ENCODE measurements around the gene MICAL2.

Gene MICAL2

GRCh38 chr11:12263141-12263693 lies 152.8 kb downstream of the MICAL2 start:
- in situ Hi-C loops (cut with MboI; ENCODE audit: low sequenced_read_pairs), result no loop called here

DNA sequence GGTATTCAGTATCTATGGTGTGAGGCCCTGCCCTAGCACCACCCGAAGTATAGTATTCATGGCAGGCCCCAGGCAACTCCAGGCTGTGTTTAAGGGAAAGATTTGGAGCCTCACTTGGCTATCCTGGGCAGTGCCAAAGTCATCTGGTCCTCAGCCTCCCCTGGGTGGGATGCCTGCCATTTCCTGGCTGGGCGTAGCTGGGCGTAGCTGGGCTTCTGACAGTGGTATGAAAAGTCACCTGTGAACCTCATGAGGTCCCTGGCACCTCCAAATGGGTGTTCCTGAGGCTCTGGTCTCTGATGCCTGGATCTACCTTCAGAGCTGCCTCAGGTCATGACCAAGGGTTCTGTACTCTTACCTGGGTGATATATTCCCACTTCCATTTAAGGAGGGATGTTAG lies 154.0 kb downstream of the MICAL2 start:
- in situ Hi-C loops (cut with MboI; ENCODE audit: low sequenced_read_pairs), result no loop called here

- in situ Hi-C loops (cut with MboI; ENCODE audit: low sequenced_read_pairs), result no loop called here
Observed at GRCh38 chr11:12266132-12266531, 155.7 kb downstream of the MICAL2 start.

DNA sequence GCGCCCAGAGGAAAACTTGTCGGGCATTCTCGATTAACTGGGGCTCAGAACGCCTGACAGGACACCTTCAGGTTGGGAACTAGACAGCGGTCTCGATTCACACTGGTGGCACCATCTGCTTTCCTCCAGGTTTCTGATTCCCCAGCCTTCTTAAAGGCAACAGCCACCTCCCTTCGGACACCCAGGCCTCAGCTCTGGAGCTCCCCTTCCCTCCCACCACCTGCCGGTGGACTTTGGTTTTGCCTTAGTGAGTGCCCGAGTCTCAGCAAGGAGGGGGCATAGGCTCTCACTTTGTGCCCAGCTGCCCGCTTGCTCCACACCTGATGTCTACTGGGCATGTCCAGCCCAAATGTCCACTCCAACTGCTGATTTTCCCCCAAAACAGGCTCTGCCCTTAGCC lies 156.6 kb downstream of the MICAL2 start:
- in situ Hi-C loops (cut with MboI; ENCODE audit: low sequenced_read_pairs), result no loop called here

- in situ Hi-C loops (cut with MboI; ENCODE audit: low sequenced_read_pairs), result no loop called here
Observed at GRCh38 chr11:12267921-12268320, 157.5 kb downstream of the MICAL2 start.

DNA sequence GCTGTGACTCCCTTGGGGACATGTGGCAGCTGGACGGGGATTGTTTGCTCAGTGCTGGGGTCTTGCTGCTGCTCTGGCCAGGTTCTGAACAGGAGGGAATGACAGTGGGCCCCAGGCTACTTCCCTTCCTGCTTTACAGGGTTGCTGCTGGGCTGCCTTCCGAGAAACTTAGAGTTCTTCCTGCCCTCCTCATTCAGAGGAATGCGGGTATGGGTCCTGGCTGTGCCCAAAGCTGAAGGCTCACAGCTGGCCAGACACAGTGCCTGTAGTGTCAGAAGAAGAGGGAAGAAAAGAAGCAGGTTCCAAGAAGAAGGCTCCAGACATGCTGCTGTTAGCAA lies 158.7 kb downstream of the MICAL2 start:
- in situ Hi-C loops (cut with MboI; ENCODE audit: low sequenced_read_pairs), result no loop called here

GRCh38 chr11:12269446-12270214 lies 159.2 kb downstream of the MICAL2 start:
- in situ Hi-C loops (cut with MboI; ENCODE audit: low sequenced_read_pairs), result no loop called here

- in situ Hi-C loops (cut with MboI; ENCODE audit: low sequenced_read_pairs), result no loop called here
Observed at GRCh38 chr11:12270215-12270797, 159.9 kb downstream of the MICAL2 start.

GRCh38 chr11:12270817-12271216 lies 160.4 kb downstream of the MICAL2 start:
- in situ Hi-C loops (cut with MboI; ENCODE audit: low sequenced_read_pairs), result no loop called here

DNA sequence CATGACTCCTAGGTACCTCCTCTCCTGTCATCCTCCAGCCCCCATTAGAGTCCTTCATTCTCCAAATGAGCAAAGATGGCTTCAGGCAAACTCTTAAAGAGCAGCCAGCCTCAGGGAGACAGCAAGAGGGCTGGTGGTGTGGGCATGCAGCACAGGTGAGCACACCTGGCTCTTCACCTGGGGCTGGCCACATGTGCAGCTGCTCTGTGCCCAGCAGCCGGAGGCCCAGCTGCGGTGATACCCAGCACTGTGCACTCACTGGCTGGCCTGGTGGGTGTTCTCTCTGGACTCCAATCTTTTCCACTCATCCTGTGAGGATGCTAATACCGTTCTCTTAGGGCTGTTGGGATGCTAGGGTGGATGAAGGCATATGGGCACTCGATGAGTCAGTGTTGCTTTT lies 160.9 kb downstream of the MICAL2 start:
- in situ Hi-C loops (cut with MboI; ENCODE audit: low sequenced_read_pairs), result no loop called here

DNA sequence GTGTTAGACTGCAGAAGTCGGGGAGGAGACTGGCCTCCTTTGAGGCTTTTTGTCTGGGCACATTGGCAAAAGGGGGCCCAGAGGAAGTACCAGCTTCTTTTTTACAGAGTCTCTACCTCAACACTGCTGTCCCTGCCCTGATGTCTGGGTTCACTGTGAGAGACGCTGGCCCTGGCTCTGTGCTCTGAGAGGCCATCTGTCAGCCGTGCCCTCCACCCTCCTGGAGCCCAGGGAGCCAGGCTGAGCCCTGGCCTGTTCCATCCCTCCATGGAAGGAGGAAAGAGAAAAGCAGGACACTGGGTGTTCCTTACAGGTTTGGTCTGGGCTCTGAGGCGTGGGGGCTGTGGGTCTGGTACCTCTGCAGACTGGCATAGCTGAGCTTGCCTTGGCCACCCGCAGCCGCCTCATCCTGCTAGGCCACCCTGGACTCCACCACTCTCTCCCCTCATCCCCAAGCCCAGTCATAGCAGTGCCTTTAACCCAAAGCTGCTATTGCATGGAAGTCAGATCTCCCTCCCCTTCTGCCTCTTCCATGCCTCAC lies 161.5 kb downstream of the MICAL2 start:
- in situ Hi-C loops (cut with MboI; ENCODE audit: low sequenced_read_pairs), result no loop called here

- in situ Hi-C loops (cut with MboI; ENCODE audit: low sequenced_read_pairs), result no loop called here
Observed at GRCh38 chr11:12272821-12273617, 162.6 kb downstream of the MICAL2 start.

DNA sequence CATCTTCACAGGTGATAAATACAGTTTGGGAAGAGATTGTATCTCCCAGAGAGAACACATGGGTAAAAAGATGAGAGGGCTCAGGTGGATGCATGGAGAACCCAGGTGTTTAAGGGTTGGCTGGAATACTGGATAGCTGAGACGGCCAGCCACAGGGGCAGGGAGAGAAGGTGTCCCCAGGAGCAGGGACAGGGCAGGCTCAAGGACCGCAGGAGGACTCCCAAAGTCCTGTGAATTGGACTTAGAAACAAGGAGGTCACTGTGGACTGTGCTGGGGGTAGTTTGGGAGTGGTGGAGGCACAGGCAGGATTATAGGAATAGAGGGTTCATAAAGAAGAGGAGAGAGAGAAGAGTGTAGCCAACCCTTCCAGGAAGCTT lies 163.2 kb downstream of the MICAL2 start:
- in situ Hi-C loops (cut with MboI; ENCODE audit: low sequenced_read_pairs), result no loop called here

GRCh38 chr11:12274056-12274455 lies 163.7 kb downstream of the MICAL2 start:
- in situ Hi-C loops (cut with MboI; ENCODE audit: low sequenced_read_pairs), result no loop called here

- in situ Hi-C loops (cut with MboI; ENCODE audit: low sequenced_read_pairs), result no loop called here
Observed at GRCh38 chr11:12274558-12275197, 164.3 kb downstream of the MICAL2 start.

- in situ Hi-C loops (cut with MboI; ENCODE audit: low sequenced_read_pairs), result no loop called here
Observed at GRCh38 chr11:12275818-12276217, 165.4 kb downstream of the MICAL2 start.

DNA sequence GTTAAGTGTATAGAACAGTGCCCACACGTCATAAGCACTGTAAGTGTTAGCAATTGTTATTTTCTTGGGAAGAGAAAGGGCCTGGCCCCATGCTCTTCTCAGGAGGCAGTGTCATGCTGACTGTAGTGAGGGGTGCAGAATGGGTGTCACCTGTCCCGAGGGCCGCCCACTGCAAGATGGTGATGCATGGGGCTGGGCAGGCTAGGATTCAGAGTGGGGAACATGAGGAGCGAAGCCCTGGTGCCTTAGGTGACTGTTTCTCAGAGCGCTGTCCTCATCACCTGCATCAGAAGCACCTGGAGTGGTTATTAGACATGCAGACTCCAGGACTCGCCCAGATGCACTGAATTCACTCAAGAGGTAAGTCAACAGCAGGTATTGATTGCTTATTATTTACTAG lies 166.0 kb downstream of the MICAL2 start:
- in situ Hi-C loops (cut with MboI; ENCODE audit: low sequenced_read_pairs), result no loop called here

DNA sequence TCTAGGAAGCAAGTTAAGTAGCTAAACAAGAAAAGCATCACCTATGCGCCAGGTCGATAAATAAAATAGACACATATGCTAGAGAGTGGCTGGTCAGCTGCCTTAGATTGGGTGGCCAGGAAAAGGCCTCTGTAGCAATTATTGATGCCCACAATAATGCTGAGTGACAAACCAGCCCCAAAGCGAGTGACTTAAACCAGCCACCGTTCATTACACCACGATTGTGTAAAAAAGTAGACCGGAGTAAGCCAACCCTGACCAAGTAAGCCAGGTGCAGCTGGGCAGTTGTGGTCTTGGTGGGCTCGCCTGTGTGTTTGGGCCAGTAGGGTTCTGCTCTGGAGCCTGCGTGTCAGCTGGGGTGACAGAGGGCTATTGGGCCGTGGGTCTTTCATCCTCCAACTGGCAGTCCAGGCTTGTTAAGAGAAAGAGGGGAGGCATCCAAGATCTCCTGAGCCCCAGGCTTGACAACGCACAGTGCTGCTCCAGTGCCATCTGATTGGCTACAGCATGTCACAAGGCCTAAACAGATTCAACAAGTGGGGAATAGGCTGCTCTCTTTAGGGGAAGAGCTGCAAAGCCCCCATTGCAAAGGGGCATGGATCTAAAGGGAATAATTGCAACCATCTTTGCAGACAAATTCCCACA lies 166.6 kb downstream of the MICAL2 start:
- in situ Hi-C loops (cut with MboI; ENCODE audit: low sequenced_read_pairs), result no loop called here

- in situ Hi-C loops (cut with MboI; ENCODE audit: low sequenced_read_pairs), result no loop called here
Observed at GRCh38 chr11:12278766-12279671, 168.6 kb downstream of the MICAL2 start.

All from hTERT RPE-1 (cell line).